ENCODE results near the gene EDDM13.
A peak's percentile ranks its signal among the peaks of the same experiment; 100 is the strongest.
"Not testable (repeated sequence)": the region's sequence is repeated elsewhere in the genome, so short reads cannot be mapped to it uniquely, and the experiment has no call there.

EDDM13 gene

GRCh38 chr19:56295531-56296455, 23.2 kb downstream of the EDDM13 start:
- no peak for ATAC-seq
- no peak for DNase-seq

DNA sequence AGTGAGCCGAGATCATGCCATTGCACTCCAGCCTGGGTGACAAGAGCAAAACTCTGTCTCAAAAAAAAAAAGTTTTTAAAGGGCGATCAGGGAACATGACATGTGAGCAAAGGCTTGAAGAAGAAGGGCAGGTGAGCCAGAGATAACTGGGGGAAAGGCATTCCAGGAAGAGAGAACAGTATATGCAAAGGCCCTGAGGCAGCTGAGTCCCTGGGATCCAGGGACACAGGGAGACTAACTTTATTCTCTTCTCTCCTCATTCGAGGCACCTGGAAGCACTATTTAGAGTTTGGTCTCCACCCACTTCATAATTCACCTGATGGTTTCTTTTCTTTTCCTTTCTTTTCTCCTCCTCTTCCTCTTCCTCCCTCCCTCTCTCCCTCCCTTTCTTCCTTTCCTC, 24.5 kb downstream of the EDDM13 start:
- ATAC-seq = no peak
- no peak for DNase-seq

DNA sequence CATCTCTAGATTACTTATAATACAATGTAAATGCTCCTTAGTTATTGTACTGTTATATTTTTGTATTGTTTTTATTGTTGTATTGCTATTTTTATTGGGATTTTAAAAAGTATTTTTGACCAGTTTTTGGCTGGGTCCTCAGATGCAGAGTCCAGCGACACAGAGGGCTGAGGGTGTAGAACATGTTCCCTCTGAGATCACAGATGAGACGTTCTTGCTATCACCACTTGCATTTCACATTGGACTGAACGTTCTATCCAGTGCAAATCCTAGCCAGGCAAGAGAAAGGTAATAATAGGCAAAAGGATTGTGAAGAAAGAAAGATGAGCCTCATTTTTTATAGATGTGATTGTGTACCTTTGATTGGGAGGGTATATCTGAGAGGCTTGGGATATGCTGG, 27.1 kb downstream of the EDDM13 start:
- no peak for ATAC-seq
- DNase-seq = no peak

- no peak for DNase-seq
- ATAC-seq = no peak
These were observed 28.6 kb downstream of the EDDM13 start for GRCh38 chr19:56301155-56301554.

DNA sequence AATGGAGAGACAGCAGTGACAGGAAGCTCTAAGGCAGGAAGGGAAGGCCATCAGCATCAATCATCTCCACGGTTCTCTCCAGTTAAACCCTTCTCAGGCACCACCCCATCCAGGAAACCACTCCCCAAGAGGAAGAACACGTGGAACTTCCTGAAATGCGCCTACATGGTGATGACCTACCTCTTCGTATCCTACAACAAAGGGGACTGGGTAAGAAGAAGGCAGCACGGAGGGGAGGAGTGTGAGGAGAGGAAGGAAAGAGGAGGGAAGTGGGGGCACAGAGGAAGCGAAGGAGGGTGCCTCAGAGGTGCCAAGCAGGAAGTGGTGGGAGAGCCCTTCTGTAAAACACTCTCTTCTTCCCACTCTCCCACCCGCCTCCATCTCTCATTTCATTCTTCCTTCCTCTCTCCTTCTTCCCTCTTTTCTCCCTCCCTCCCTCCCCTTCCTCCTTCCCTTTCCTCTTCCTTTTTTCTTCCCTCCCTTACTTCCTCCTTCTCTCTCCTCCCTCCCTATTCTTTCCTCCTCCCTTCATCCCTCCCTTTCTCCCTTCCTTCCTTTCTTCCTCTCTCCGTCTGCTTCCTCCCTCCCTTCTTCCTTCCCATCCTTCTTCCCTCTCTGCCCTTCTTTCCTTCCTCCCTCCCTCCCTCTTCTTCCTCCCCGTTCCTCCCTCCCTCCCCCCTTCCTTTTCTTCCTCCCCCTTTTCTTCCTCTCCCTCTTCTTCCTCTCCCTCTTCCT, 29.5 kb downstream of the EDDM13 start:
- peak; percentile 28 for ATAC-seq

DNA sequence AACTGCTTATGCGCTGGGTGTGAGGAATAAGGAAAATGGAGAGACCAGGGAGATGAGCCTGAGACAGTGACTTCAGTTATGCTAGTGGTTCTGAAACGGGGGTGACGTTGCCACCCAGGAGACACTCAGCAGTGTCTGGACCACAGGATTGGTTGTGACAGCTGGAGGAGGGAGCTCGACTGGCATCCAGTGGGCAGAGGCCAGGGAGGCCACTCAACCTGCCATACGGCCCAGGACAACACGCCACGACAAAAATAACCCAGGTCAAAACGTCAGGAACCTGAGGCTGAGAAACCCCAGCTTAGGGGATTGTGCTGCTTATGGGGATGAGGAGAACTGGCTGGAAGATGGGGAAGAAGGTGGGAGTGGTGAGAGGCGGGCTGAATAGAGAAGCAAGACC, 31.7 kb downstream of the EDDM13 start:
- DNase-seq (no peak), ATAC-seq (no peak)

More for the DNA sequence above, 29.5 kb downstream of the EDDM13 start:
- DNase-seq = no peak

GRCh38 chr19:56306016-56306415, 33.5 kb downstream of the EDDM13 start:
- DNase-seq (no peak), ATAC-seq (no peak)

DNA sequence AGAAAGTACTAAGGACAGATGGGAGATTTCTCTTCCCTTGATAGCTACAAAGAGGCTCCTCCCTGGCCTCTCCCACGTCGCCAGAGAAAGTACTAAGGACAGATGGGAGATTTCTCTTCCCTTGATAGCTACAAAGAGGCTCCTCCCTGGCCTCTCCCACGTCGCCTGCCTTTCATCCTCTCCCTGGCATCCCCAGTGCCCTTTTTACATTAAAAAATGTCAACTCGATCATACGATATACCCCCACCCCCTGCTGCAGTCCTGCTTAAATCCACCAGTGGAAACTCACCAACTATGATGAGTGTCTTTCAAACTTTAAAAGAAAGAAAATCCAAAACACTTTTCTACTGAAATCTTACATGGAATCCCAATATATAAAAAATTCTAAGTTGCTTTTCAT, 34.5 kb downstream of the EDDM13 start:
- DNase-seq = not testable (repeated sequence)

DNA sequence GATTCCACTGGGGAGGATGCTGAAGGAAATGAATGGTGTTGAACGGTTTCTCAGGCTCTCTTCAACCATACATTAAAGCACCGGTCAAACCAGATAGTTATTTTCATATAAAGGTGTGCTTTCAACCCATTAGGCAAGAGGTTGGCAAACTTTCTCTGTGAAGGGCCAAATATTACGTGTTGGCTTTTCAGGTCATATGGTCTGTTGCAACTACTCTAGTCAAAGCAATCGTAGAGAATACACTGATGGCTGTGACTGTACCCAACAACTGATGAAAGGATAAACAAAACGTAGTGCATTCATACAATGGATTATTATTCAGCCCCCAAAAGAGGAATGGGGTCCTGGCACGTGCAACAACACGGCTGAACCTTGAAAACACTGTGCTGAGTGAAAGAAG, 36.2 kb downstream of the EDDM13 start:
- ATAC-seq (no peak), DNase-seq (no peak)

More for the DNA sequence above, 34.5 kb downstream of the EDDM13 start:
- ATAC-seq = not testable (repeated sequence)

GRCh38 chr19:56309511-56310185, 37.1 kb downstream of the EDDM13 start:
- peak; percentile 62 for ATAC-seq
- DNase-seq = peak; percentile 76

GRCh38 chr19:56310462-56310861, 37.9 kb downstream of the EDDM13 start:
- ATAC-seq = no peak
- no peak for DNase-seq

DNA sequence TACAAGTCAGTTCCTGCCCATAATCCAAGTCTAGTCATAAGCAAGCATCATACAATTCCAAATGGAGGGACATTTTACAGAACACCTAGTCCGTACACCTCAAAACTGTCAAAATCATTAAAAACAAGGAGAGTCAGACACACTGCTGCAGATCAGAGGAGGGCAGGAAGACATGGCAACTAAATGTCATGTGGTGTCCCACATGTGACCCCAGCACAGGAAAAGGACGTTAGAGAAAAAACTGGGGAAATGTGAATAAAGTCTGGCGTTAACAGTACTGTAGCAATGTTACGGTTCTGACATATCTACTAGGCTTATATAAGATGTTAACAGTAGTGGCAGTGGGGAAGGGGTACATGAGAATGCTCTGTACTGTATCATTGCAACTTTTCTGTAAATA, 39.8 kb downstream of the EDDM13 start:
- ATAC-seq = no peak
- no peak for DNase-seq

- ATAC-seq (no peak), DNase-seq (peak; percentile 16)
These were observed 40.5 kb downstream of the EDDM13 start for GRCh38 chr19:56312787-56313657.

DNA sequence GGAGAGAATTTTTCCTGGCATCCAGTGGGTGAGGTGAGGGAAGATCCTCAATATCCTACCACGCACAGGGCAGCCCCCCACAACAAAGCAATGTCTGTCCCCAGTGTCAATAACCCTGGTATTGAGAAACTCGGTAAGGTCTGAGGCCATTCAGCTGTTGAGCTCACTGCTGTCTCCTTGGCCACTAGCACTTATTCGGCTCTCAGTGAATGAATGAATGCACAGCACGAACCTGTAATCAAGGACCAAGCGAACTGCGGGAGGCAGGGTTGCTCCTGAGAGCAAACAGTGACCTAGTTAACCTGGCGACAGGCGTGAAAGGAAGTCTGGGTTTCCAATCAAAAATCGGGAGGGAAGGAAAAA, 41.5 kb downstream of the EDDM13 start:
- DNase-seq (no peak), ATAC-seq (no peak)

DNA sequence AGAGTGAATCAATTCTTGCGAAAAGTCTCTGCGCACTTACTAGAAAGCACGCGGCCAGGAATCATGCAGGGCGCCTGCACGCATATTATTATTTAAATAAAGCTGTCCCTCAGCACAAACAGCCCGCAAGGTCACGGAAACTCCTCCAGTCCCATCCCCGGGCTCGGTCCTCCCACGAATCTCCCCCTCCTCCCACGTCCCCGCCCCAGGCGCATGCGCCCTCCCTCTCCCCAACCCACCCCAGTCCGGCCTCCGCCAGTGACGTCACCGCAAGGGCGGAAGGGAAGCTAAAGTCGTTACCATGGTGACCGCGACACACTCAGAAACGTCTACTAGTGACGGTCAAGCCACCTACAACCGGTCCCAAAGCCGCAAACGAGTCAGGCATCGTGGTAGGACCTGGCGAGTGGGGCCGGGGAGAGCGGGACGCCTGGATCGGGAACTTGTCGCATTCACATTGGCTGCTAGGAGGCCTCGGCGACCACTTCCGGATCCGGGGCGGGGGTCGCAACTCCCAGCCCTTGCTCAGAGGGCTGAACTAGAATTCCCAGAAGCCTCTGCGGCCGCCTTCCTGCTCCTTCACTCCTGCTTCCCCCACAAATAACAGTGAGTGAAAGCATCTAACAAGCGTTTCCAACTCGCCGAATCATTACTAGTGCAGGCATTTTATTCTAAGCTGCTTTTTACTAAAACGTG, 42.0 kb downstream of the EDDM13 start, which contains the start of gene ZSCAN5A:
ZSCAN5A (minus strand) TSS at position 459 of the 696 bp plus-strand sequence. CDS start 89,793 bp downstream, outside the sequence.
- DNase-seq = peak; percentile 98
- ATAC-seq = peak; percentile 87

- DNase-seq (peak; percentile 87), ATAC-seq (peak; percentile 83)
These were observed 42.7 kb downstream of the EDDM13 start for GRCh38 chr19:56315077-56315828.

- DNase-seq (no peak), ATAC-seq (no peak)
These were observed 44.2 kb downstream of the EDDM13 start for GRCh38 chr19:56316728-56317127.

DNA sequence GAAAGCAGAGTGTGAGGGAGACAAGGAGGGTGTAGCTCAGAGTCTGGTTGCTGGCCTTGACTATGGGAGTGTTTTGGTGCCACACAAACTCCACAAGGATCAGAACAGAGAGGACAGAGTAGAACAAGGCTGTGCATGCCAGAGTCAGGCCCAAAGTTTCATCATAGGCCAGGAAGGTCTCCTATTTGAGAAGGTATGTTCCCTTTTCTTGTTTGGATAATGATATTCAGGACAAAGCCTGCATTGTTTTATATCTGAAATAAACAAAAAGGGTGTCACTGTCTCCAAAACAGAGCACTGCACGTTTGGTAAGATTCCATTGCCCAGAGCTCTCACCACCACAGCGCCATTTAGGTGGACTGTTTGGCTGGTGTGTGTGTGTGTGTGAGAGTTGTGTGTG, 45.2 kb downstream of the EDDM13 start:
- no peak for DNase-seq
- ATAC-seq = no peak

GRCh38 chr19:56319991-56320390, 47.4 kb downstream of the EDDM13 start:
- DNase-seq (no peak), ATAC-seq (no peak)

Data from stimulated activated naive CD8-positive, alpha-beta T cell treated with anti-CD3 and anti-CD28 coated beads, Interleukin-15, Interleukin-2, amounts not matched to agents 100 U/mL and 50 U/mL, for 24 hours (primary cell).